ENCODE data around the gene VPS18. TPM values are rescaled to one million over a fixed set of nuclear protein-coding genes. Genes with fewer than 3 reads are reported as not detected.

The VPS18 gene
- total RNA-seq, 1 donor from 2014 or later, result 37.6 TPM

GRCh38 chr15:40892447-40893012, 1.7 kb upstream of the VPS18 start:
- H2AFZ ChIP-seq (ENCODE audit: low read depth, low read length), result no peak overlapping the region
- peaks cover 27% of the 10 kb centered on the region for H3K79me2 ChIP-seq (ENCODE audit: insufficient read depth, low read length)
- peaks cover 9% of the 10 kb centered on the region for H3K27me3 Mint-ChIP-seq (ENCODE audit: low read depth, unreplicated experiment)
- no peaks in the 10 kb centered on the region for H3K27me3 ChIP-seq (ENCODE audit: insufficient read depth, low read length)
- H4K20me1 ChIP-seq (ENCODE audit: insufficient read depth, low read length), result peaks cover 14% of the 10 kb centered on the region
- FAIRE-seq (no peak), DNase-seq (ENCODE audit: low read depth) (no peak)
- peak overlapping the region; percentile 74 for H3K4me3 Mint-ChIP-seq (ENCODE audit: unreplicated experiment)
- no peaks in the 10 kb centered on the region for H3K9me3 ChIP-seq (ENCODE audit: insufficient read depth, low read depth, low read length)
- H3K9ac ChIP-seq (ENCODE audit: low read length), result no peak overlapping the region
- peaks cover 14% of the 10 kb centered on the region for H3K4me1 ChIP-seq (ENCODE audit: insufficient read depth, low read length)
- no peak overlapping the region for H3K4me3 ChIP-seq (ENCODE audit: insufficient read depth, low read depth, low read length)
- H3K36me3 ChIP-seq (ENCODE audit: insufficient read depth, low read length), result peaks cover 11% of the 10 kb centered on the region
- H3K4me1 Mint-ChIP-seq (ENCODE audit: low read depth, unreplicated experiment), result peaks cover 11% of the 10 kb centered on the region
- no peak overlapping the region for H3K4me2 ChIP-seq (ENCODE audit: low read length)
- peaks cover under 1% of the 10 kb centered on the region for H3K36me3 Mint-ChIP-seq (ENCODE audit: low read depth, unreplicated experiment)
- no peak overlapping the region for H3K27ac ChIP-seq (ENCODE audit: low read depth, low read length)
- no peak for TF ChIP-seq EZH2 (IDR thresholded peaks at IDR 0.05; ENCODE audit: insufficient read depth, low read length)
- no peak for TF ChIP-seq CTCF (IDR thresholded peaks at IDR 0.05; ENCODE audit: insufficient read depth, low read depth, low read length)
- H3K9me3 Mint-ChIP-seq (ENCODE audit: unreplicated experiment), result no peaks in the 10 kb centered on the region
- no peak overlapping the region for H3K27ac Mint-ChIP-seq (ENCODE audit: unreplicated experiment)

- peaks cover 29% of the 10 kb centered on the region for H3K79me2 ChIP-seq (ENCODE audit: insufficient read depth, low read length)
- peaks cover 11% of the 10 kb centered on the region for H3K4me1 Mint-ChIP-seq (ENCODE audit: low read depth, unreplicated experiment)
- peak overlapping the region; percentile 74 for H3K4me3 Mint-ChIP-seq (ENCODE audit: unreplicated experiment)
- H3K27me3 ChIP-seq (ENCODE audit: insufficient read depth, low read length), result no peaks in the 10 kb centered on the region
- TF ChIP-seq EZH2 (IDR thresholded peaks at IDR 0.05; ENCODE audit: insufficient read depth, low read length) (no peak), CTCF (IDR thresholded peaks at IDR 0.05; ENCODE audit: insufficient read depth, low read depth, low read length) (no peak)
- H3K27ac Mint-ChIP-seq (ENCODE audit: unreplicated experiment), result no peak overlapping the region
- H4K20me1 ChIP-seq (ENCODE audit: insufficient read depth, low read length), result peaks cover 15% of the 10 kb centered on the region
- H3K9me3 ChIP-seq (ENCODE audit: insufficient read depth, low read depth, low read length), result no peaks in the 10 kb centered on the region
- no peak overlapping the region for H3K4me3 ChIP-seq (ENCODE audit: insufficient read depth, low read depth, low read length)
- H3K4me2 ChIP-seq (ENCODE audit: low read length), result peak overlapping the region; percentile 95
- H3K36me3 Mint-ChIP-seq (ENCODE audit: low read depth, unreplicated experiment), result peaks cover 3% of the 10 kb centered on the region
- DNase-seq (ENCODE audit: low read depth) (no peak), FAIRE-seq (no peak)
- no peak overlapping the region for H3K27ac ChIP-seq (ENCODE audit: low read depth, low read length)
- no peaks in the 10 kb centered on the region for H3K9me3 Mint-ChIP-seq (ENCODE audit: unreplicated experiment)
- peaks cover 13% of the 10 kb centered on the region for H3K36me3 ChIP-seq (ENCODE audit: insufficient read depth, low read length)
- H2AFZ ChIP-seq (ENCODE audit: low read depth, low read length), result peak overlapping the region; percentile 100
- H3K27me3 Mint-ChIP-seq (ENCODE audit: low read depth, unreplicated experiment), result peaks cover 9% of the 10 kb centered on the region
- H3K9ac ChIP-seq (ENCODE audit: low read length), result peak overlapping the region; percentile 98
- H3K4me1 ChIP-seq (ENCODE audit: insufficient read depth, low read length), result peaks cover 14% of the 10 kb centered on the region
These were observed 1.1 kb upstream of the VPS18 start for GRCh38 chr15:40893019-40893670.

Measured in astrocyte (in vitro differentiated cells and primary cell).